CD8-positive, alpha-beta memory T cell (primary cell): Measurements from ENCODE around the gene TMEM151A. TPM values are rescaled to one million over a fixed set of nuclear protein-coding genes. Genes with fewer than 3 reads are reported as not detected.

Experiments
- CTCF ChIA-PET: fragments of 350-600 bp; sonication (Branson Sonifier 250); formaldehyde crosslinking; loops from one replicate; lab custom pipeline; 2021; ENCODE audit warnings: antibody characterized with exemption; lab: Charles Lee
- POLR2A ChIA-PET: fragments of 350-600 bp; sonication (Branson Sonifier 250); formaldehyde crosslinking; loops from one replicate; lab custom pipeline; 2021; ENCODE audit warnings: antibody characterized with exemption; lab: Charles Lee
- DNase-seq, 5 donors: peaks; one replicate each; pipeline versions ENCODE4 v3.0.0 to v3.0.0-alpha.2; 2020 to 2022; ENCODE audit warnings: mixed read lengths in 1 of 5
- H3K27ac ChIP-seq: one replicate; pipeline ENCODE4 v1.7.0; 2013; ENCODE audit warnings: low read depth, mild to moderate bottlenecking, low read length, moderate library complexity
- H3K27me3 ChIP-seq: 2 replicates; pipeline ENCODE4 v1.7.0; 2013; ENCODE audit warnings: low read length, mild to moderate bottlenecking; ENCODE audit not compliant: insufficient read depth, poor library complexity, severe bottlenecking
- H3K36me3 ChIP-seq: 2 replicates; pipeline ENCODE4 v1.7.0; 2013; ENCODE audit warnings: mild to moderate bottlenecking, low read length, moderate library complexity; ENCODE audit not compliant: insufficient read depth
- H3K4me1 ChIP-seq: 2 replicates; pipeline ENCODE4 v1.7.0; 2013; ENCODE audit warnings: mild to moderate bottlenecking, low read length, moderate library complexity; ENCODE audit not compliant: insufficient read depth
- H3K4me3 ChIP-seq: 2 replicates; pipeline ENCODE4 v1.7.0; 2013; ENCODE audit warnings: mild to moderate bottlenecking, low read length
- H3K9me3 ChIP-seq: 2 replicates; pipeline ENCODE4 v1.7.0; 2013; ENCODE audit warnings: mild to moderate bottlenecking, low read length
- H3K27ac Mint-ChIP-seq, 8 donors: one replicate each; pipeline ENCODE4 v1.8.0; 2020 to 2021; ENCODE audit warnings: mixed read lengths in 8 of 8, mild to moderate bottlenecking in 6 of 8, inconsistent platforms in 3 of 8, moderate library complexity in 3 of 8
- H3K27me3 Mint-ChIP-seq, 2 donors: one replicate each; pipeline ENCODE4 v1.8.0; 2020 to 2021; ENCODE audit warnings: mixed read lengths in 2 of 2, mild to moderate bottlenecking in 1 of 2, moderate library complexity in 1 of 2
- H3K36me3 Mint-ChIP-seq, 3 donors: one replicate each; pipeline ENCODE4 v1.8.0; 2020 to 2021; ENCODE audit warnings: mixed read lengths in 3 of 3, inconsistent platforms in 1 of 3, mild to moderate bottlenecking in 1 of 3
- H3K4me1 Mint-ChIP-seq, 3 donors: one replicate each; pipeline ENCODE4 v1.8.0; 2020 to 2021; ENCODE audit warnings: mixed read lengths in 3 of 3, inconsistent platforms in 1 of 3, mild to moderate bottlenecking in 1 of 3
- H3K4me3 Mint-ChIP-seq, 7 donors: one replicate each; pipeline ENCODE4 v1.8.0; 2020 to 2021; ENCODE audit warnings: mixed read lengths in 7 of 7, mild to moderate bottlenecking in 6 of 7, moderate library complexity in 4 of 7, inconsistent platforms in 2 of 7
- H3K9me3 Mint-ChIP-seq, 5 donors: one replicate each; pipeline ENCODE4 v1.8.0; 2020 to 2022; ENCODE audit warnings: mixed read lengths in 5 of 5, mild to moderate bottlenecking in 3 of 5, moderate library complexity in 2 of 5, inconsistent platforms in 1 of 5
- polyA plus RNA-seq: library from polyadenylated mRNA; unstranded; fragments of 300-500 nt; fragmentation: Illumina TruSeq; gene quantifications from one replicate; pipeline ENCODE4 v1.2.3, GENCODE V29; 2021
- total RNA-seq, 2 experiments: library from RNA; stranded (reverse); gene quantifications; one replicate each; pipeline ENCODE4 v1.2.3, GENCODE V29; 2021

TMEM151A gene
- total and polyA plus RNA-seq, 3 experiments from 2014 or later: not detected

- H3K27me3 ChIP-seq: no peaks in the 10 kb centered on the region
- no peak overlapping the region for H3K4me3 ChIP-seq
- POLR2A ChIA-PET: interaction anchor here (0.6 to 1.1 kb wide), 3 partner anchors 19 to 48 kb away, joined by 3 read pairs; partner anchors contain the start of gene YIF1A
- no peak for DNase-seq
- H3K4me1 ChIP-seq: peaks cover 59% of the 10 kb centered on the region
- peaks cover 0 to 3% (median 0%) of the 10 kb centered on the region in 3 donors for H3K36me3 Mint-ChIP-seq
- CTCF ChIA-PET: interaction anchor here (0.7 to 1.1 kb wide), 2 partner anchors 13 to 74 kb away, joined by 3 to 4 read pairs; no protein-coding TSS in a partner anchor
- H3K4me1 Mint-ChIP-seq: peaks cover 49 to 68% (median 56%) of the 10 kb centered on the region in 3 donors
- no peaks in the 10 kb centered on the region for H3K36me3 ChIP-seq
- H3K27ac ChIP-seq: no peak overlapping the region
- H3K9me3 ChIP-seq: no peaks in the 10 kb centered on the region
- H3K27ac Mint-ChIP-seq: peak overlapping the region; percentile 77 to 98 (median 91)
- H3K4me3 Mint-ChIP-seq: peak overlapping the region; percentile 61 to 93 (median 79)
- H3K27me3 Mint-ChIP-seq: no peaks in the 10 kb centered on the region
- H3K9me3 Mint-ChIP-seq: peaks cover 0 to 4% (median 0%) of the 10 kb centered on the region in 5 donors
Measured at GRCh38 chr11:66315498-66315885, 23.8 kb downstream of the TMEM151A start.

DNA sequence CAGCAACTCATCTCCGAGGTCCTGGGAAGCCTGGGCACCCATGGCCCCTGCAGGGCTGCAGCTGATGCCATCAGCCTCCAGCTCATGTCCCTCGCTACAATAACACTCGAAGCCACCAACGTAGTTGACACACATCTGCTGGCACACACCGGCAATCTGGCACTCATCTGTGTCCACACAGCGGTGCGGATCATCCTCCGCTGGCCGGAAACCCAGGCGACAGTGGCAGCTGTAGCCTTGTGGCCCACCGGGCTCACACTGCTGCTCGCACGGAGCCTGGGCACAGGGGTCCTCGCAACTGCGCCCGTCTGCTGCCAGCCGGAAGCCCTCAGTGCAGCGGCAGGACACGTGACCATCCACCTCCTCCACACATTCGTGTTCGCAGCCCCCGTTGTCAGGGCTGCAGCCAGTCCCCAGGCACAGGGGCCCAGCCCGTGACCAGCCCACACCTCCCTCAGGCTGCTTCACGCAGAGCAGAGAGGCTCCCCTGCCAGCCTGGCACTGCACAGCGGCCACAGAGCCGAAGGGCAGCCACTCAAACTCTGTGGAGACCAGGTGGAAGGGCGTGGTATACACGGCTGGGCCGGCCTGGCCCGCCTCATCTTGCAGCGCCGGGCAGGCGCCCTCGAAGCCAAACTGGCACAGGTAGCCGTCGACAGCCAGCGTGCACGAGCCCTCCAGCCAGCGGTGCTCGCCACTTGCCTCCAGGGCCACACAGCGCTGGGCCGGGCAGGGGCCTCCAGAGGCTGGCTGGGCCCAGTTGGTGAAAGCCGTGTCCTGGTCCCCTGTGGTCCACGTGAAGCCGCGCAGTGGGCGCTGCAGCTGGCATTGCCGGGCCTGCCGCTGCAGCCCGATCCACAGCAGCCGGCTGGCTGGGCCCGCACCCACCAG is 24.5 kb downstream of the TMEM151A start:
- H3K27ac Mint-ChIP-seq: peak overlapping the region in 7 of 8 donors; percentile 86 to 98 (median 91)
- H3K9me3 Mint-ChIP-seq: peaks cover 0 to 4% (median 0%) of the 10 kb centered on the region in 5 donors
- peaks cover 0 to 3% (median 0%) of the 10 kb centered on the region in 3 donors for H3K36me3 Mint-ChIP-seq
- H3K27me3 Mint-ChIP-seq: no peaks in the 10 kb centered on the region
- Histone ChIP-seq H3K36me3 (no peaks in the 10 kb centered on the region), H3K9me3 (no peaks in the 10 kb centered on the region), H3K4me3 (no peak overlapping the region), H3K27ac (no peak overlapping the region), H3K4me1 (peaks cover 59% of the 10 kb centered on the region), H3K27me3 (no peaks in the 10 kb centered on the region)
- peak in 2 of 5 donors; percentile 68 to 80 for DNase-seq
- CTCF ChIA-PET: interaction anchor here (0.7 to 1.1 kb wide), 3 partner anchors 13 to 73 kb away, joined by 3 to 4 read pairs (median 3); no protein-coding TSS in a partner anchor
- peaks cover 49 to 68% (median 56%) of the 10 kb centered on the region in 3 donors for H3K4me1 Mint-ChIP-seq
- peak overlapping the region; percentile 13 to 93 (median 66) for H3K4me3 Mint-ChIP-seq
- POLR2A ChIA-PET: interaction anchor here (0.6 to 2.5 kb wide), 7 partner anchors 11 to 56 kb away, joined by 3 to 10 read pairs (median 3); partner anchors contain the start of genes BRMS1 and YIF1A

GRCh38 chr11:66316849-66317251 is 25.2 kb downstream of the TMEM151A start, which contains the start of gene CD248:
Gene CD248 (minus strand): TSS chr11:66317044. CDS start chr11:66317027, 17 bp downstream.
- no peaks in the 10 kb centered on the region for H3K36me3 ChIP-seq
- H3K4me3 ChIP-seq: peak within 1 kb of the TSS; percentile 56
- H3K9me3 Mint-ChIP-seq: peaks cover 0 to 4% (median 0%) of the 10 kb centered on the region in 5 donors
- CTCF ChIA-PET: interaction anchor here (0.6 to 2.1 kb wide), 6 partner anchors 10 to 122 kb away, joined by 3 to 10 read pairs (median 5); partner anchors contain the start of gene MRPL11
- peak within 1 kb of the TSS; percentile 66 to 93 (median 79) for H3K4me3 Mint-ChIP-seq
- H3K27ac Mint-ChIP-seq: peak within 1 kb of the TSS; percentile 97 to 99 (median 98)
- peaks cover 49 to 68% (median 54%) of the 10 kb centered on the region in 3 donors for H3K4me1 Mint-ChIP-seq
- H3K36me3 Mint-ChIP-seq: peaks cover 0 to 2% (median 0%) of the 10 kb centered on the region in 3 donors
- H3K27me3 ChIP-seq: no peaks in the 10 kb centered on the region
- DNase-seq: peak in 1 of 5 donors; percentile 55
- H3K9me3 ChIP-seq: no peaks in the 10 kb centered on the region
- POLR2A ChIA-PET: interaction anchor here (0.5 to 2.5 kb wide), 9 partner anchors 10 to 1028 kb away, joined by 3 to 10 read pairs (median 3); partner anchors contain the start of gene BRMS1
- peaks cover 60% of the 10 kb centered on the region for H3K4me1 ChIP-seq
- H3K27ac ChIP-seq: peak within 1 kb of the TSS; percentile 73
- no peaks in the 10 kb centered on the region for H3K27me3 Mint-ChIP-seq

- Mint-ChIP-seq H3K9me3 (peaks cover 0 to 4% (median 0%) of the 10 kb centered on the region in 5 donors), H3K27me3 (no peaks in the 10 kb centered on the region), H3K4me1 (peaks cover 51 to 68% (median 53%) of the 10 kb centered on the region in 3 donors), H3K4me3 (peak overlapping the region; percentile 66 to 89 (median 77)), H3K27ac (peak overlapping the region; percentile 97 to 99 (median 98)), H3K36me3 (peaks cover 0 to 2% (median 0%) of the 10 kb centered on the region in 3 donors)
- DNase-seq: peak in 3 of 5 donors; percentile 15 to 78 (median 78)
- Histone ChIP-seq H3K27ac (peak overlapping the region; percentile 73), H3K9me3 (no peaks in the 10 kb centered on the region), H3K4me1 (peaks cover 60% of the 10 kb centered on the region), H3K4me3 (peak overlapping the region; percentile 56), H3K36me3 (no peaks in the 10 kb centered on the region), H3K27me3 (no peaks in the 10 kb centered on the region)
- ChIA-PET POLR2A (interaction anchor here (0.5 to 2.5 kb wide), 12 partner anchors 9 to 1027 kb away, joined by 3 to 10 read pairs (median 4); partner anchors contain the start of genes BRMS1, RIN1 and SLC29A2), CTCF (interaction anchor here (0.6 to 2.1 kb wide), 8 partner anchors 9 to 121 kb away, joined by 3 to 10 read pairs (median 4); partner anchors contain the start of gene MRPL11)
Measured at GRCh38 chr11:66317322-66317722, 25.6 kb downstream of the TMEM151A start.

GRCh38 chr11:66317723-66318599 is 26.3 kb downstream of the TMEM151A start:
- CTCF ChIA-PET: interaction anchor here (0.8 to 2.1 kb wide), 6 partner anchors 9 to 121 kb away, joined by 3 to 10 read pairs (median 6); partner anchors contain the start of gene MRPL11
- H3K4me1 Mint-ChIP-seq: peaks cover 53 to 68% (median 53%) of the 10 kb centered on the region in 3 donors
- Histone ChIP-seq H3K36me3 (no peaks in the 10 kb centered on the region), H3K4me1 (peaks cover 58% of the 10 kb centered on the region), H3K4me3 (peak overlapping the region; percentile 56), H3K27me3 (no peaks in the 10 kb centered on the region), H3K9me3 (no peaks in the 10 kb centered on the region), H3K27ac (peak overlapping the region; percentile 73)
- H3K4me3 Mint-ChIP-seq: peak overlapping the region; percentile 66 to 89 (median 77)
- POLR2A ChIA-PET: interaction anchor here (0.6 to 2.5 kb wide), 9 partner anchors 9 to 459 kb away, joined by 3 to 10 read pairs (median 4); partner anchors contain the start of genes BRMS1, RIN1 and SLC29A2
- H3K9me3 Mint-ChIP-seq: peaks cover 0 to 4% (median 0%) of the 10 kb centered on the region in 5 donors
- peak; percentile 57 to 95 (median 85) for DNase-seq
- H3K36me3 Mint-ChIP-seq: peaks cover 0 to 2% (median 0%) of the 10 kb centered on the region in 3 donors
- peak overlapping the region; percentile 97 to 99 (median 98) for H3K27ac Mint-ChIP-seq
- no peaks in the 10 kb centered on the region for H3K27me3 Mint-ChIP-seq

- Mint-ChIP-seq H3K4me3 (peak overlapping the region; percentile 66 to 89 (median 77)), H3K9me3 (peaks cover 0 to 4% (median 0%) of the 10 kb centered on the region in 5 donors), H3K4me1 (peaks cover 54 to 65% (median 56%) of the 10 kb centered on the region in 3 donors), H3K36me3 (peaks cover 0 to 2% (median 0%) of the 10 kb centered on the region in 3 donors), H3K27me3 (no peaks in the 10 kb centered on the region), H3K27ac (peak overlapping the region; percentile 97 to 99 (median 98))
- no peak for DNase-seq
- Histone ChIP-seq H3K36me3 (no peaks in the 10 kb centered on the region), H3K27me3 (no peaks in the 10 kb centered on the region), H3K27ac (peak overlapping the region; percentile 73), H3K9me3 (no peaks in the 10 kb centered on the region), H3K4me3 (peak overlapping the region; percentile 54), H3K4me1 (peaks cover 52% of the 10 kb centered on the region)
- POLR2A ChIA-PET: interaction anchor here (1.1 to 2.5 kb wide), 2 partner anchors 8 to 54 kb away, joined by 3 to 10 read pairs; partner anchors contain the start of gene SLC29A2
- CTCF ChIA-PET: interaction anchor here (1.0 to 2.1 kb wide), 3 partner anchors 8 to 120 kb away, joined by 4 to 10 read pairs (median 8); partner anchors contain the start of gene MRPL11
Measured at GRCh38 chr11:66318600-66318970, 26.9 kb downstream of the TMEM151A start.
